ENCODE measurements around the gene HABP2.

The HABP2 gene

DNA sequence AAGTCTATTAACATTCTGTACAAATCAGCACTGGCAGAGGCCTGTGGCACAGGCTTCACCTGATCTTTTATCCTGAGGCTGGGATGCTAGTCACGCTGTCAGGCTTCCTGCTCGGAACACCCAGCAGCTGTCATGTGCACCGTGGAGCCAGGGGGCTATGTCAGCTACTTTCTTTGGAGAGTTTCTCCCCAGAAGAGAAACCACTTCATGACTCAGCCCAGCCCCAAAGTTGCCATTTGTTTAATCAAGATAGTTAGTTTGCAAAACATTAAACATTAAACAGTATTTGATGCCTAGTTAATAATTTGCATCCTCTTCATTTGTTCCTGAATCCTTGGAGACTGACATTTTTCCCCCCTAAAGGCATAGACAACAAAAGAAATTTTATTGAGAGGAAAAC, at the start of gene HABP2:
HABP2 (plus strand) TSS at position 353 of the 400 bp plus-strand sequence. CDS start 69 bp downstream, outside the sequence.
- TF ChIP-seq, protein P1, sequence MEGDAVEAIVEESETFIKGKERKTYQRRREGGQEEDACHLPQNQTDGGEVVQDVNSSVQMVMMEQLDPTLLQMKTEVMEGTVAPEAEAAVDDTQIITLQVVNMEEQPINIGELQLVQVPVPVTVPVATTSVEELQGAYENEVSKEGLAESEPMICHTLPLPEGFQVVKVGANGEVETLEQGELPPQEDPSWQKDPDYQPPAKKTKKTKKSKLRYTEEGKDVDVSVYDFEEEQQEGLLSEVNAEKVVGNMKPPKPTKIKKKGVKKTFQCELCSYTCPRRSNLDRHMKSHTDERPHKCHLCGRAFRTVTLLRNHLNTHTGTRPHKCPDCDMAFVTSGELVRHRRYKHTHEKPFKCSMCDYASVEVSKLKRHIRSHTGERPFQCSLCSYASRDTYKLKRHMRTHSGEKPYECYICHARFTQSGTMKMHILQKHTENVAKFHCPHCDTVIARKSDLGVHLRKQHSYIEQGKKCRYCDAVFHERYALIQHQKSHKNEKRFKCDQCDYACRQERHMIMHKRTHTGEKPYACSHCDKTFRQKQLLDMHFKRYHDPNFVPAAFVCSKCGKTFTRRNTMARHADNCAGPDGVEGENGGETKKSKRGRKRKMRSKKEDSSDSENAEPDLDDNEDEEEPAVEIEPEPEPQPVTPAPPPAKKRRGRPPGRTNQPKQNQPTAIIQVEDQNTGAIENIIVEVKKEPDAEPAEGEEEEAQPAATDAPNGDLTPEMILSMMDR (IDR thresholded peaks at IDR 0.05; ENCODE audit: low read depth, low read length), result no peak
- H3K4me3 ChIP-seq (ENCODE audit: low read depth, low read length), result no peak within 1 kb of the TSS

DNA sequence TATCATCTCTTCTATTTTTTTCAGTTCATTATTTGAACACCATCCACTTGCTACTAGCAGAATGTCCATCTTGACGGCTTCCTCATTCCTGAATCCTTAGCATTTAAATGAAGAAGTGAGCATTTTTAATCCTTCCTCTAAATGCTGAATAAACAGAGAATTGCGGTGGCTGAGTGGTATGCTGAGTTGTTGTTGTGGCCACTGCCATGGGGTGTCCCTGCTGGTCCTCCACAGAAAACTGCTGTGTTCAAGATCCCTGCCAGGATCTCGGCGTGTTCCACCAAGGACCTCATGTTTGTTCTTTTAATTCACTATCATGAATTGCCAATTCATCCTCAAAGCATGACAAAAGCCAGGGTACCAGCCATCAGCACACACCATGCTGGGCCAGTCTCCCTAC, 48.9 kb upstream of the HABP2 start:
- TF ChIP-seq, protein P1 (IDR thresholded peaks at IDR 0.05; ENCODE audit: low read depth, low read length), result no peak
- H3K4me3 ChIP-seq (ENCODE audit: low read depth, low read length), result no peak overlapping the region

DNA sequence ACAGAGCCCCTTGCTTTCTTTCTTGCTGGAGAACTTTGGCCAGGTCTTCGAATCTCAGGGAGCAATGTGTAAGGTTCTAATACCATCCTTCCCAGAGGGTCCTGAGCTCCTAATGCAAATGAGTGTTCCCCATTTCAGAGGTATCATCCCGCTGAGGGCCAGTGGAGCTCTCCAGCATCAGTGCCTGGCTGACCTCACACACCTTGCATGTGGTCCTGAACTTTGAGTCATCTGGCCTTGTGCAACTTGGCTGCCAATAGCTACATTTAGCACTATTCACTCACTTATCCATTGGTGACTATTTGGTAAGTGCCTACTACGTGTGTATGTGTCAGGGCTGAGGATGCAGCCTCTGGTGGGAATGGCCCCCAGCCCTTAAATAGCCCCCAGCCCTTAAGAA, 48.4 kb upstream of the HABP2 start:
- TF ChIP-seq, protein P1 (IDR thresholded peaks at IDR 0.05; ENCODE audit: low read depth, low read length), result no peak
- no peak overlapping the region for H3K4me3 ChIP-seq (ENCODE audit: low read depth, low read length)

DNA sequence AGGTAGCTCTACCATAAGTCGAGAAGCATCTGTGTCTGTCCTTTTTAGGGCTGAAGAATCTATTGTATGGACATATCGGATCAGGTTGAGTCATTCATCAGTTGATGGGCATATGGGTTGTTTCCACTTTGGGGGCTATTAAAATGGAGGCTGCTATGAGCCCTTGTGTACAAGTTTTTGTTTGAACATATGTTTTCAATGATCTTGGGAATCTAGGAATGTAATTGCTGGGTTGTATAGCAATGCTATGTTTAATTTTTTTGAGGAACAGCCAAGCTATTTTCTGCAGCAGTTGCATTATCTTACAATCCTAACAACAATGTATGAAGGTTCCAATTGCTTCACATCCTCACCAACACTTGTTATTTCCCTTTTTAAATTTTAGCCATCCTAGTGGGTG, 46.4 kb upstream of the HABP2 start:
- no peak overlapping the region for H3K4me3 ChIP-seq (ENCODE audit: low read depth, low read length)
- TF ChIP-seq, protein P1 (IDR thresholded peaks at IDR 0.05; ENCODE audit: low read depth, low read length), result no peak

DNA sequence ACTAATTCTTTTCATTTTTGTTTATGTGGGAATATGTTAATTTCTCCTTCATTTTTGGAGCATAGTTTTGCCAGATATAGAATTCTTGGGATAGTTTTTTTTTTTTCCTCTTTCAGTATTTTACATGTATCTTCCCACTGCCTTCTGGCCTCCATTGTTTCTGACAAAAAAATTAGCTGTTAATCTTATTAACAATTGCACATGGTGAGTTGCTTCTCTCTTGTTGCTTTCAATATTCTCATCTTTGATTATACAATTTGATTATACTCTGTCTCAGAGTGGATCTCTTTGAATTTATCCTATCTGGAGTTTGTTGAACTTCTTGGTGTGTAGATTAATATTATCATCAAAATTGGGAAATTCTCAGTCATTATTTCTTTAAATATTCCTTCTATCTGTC, 41.4 kb upstream of the HABP2 start:
- TF ChIP-seq, protein P1 (IDR thresholded peaks at IDR 0.05; ENCODE audit: low read depth, low read length), result no peak
- no peak overlapping the region for H3K4me3 ChIP-seq (ENCODE audit: low read depth, low read length)

DNA sequence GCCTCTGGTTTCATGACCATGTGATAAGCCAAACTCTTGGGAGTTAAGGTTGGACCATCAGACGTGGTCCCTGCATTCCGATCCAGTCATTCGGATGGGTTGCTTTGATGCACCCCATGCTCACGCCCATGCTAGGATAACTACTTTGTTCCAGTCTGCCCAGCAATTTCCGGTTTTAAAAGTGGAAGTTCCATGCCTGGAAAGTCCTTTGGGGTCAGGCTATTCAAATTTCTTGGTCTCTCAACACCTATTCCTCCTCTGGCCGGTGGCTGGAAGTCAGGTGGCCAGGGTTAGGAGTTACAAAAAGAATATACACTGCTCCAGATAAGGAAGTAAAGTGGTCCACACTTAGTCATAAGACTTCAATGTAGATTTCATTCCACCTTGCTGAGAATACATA, 37.7 kb upstream of the HABP2 start:
- no peak overlapping the region for H3K4me3 ChIP-seq (ENCODE audit: low read depth, low read length)
- TF ChIP-seq, protein P1 (IDR thresholded peaks at IDR 0.05; ENCODE audit: low read depth, low read length), result no peak

DNA sequence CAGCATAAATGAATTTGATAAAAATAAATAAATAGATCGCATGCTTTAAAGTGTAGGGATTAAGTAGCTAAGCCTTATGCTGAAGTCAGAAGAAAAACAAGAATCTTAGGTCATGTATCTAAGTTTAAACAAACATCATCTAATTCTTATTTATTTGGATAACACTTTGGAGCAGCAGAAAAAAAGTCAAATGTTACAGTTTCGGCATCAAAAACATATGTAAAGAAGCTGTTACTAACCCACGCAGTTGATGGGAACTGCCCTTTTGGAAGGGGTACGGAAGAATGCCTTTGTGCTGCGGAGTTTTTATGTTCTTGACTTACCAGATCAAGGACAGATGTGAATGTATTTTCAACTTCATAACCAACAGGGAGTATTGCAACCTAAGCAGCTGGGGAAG, 37.3 kb upstream of the HABP2 start:
- no peak overlapping the region for H3K4me3 ChIP-seq (ENCODE audit: low read depth, low read length)
- TF ChIP-seq, protein P1 (IDR thresholded peaks at IDR 0.05; ENCODE audit: low read depth, low read length), result no peak

Measured in WI38 (cell line).